ENCODE data around the gene POLR3GL. TPM values are rescaled to one million over a fixed set of nuclear protein-coding genes. Genes with fewer than 3 reads are reported as not detected.
A peak's percentile ranks its signal among the peaks of the same experiment; 100 is the strongest.

Gene POLR3GL
- total and polyA plus RNA-seq, 12 donors = 30.9 to 64.5 (median 39.5) TPM

DNA sequence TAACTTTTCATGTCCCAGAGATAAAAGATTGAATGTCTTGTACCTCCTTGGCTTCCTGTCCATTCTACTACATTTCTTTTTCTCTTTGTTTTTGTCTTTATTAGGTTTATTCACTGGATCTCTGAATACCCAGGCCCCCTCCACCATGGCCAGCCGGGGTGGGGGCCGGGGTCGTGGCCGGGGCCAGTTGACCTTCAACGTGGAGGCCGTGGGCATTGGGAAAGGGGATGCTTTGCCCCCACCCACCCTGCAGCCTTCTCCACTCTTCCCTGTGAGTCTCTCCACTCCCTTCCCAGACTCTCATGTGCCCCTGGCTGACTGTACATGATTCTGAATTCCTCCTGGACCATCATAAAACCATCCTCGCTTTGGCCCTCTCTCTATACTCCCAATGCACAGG is 10.2 kb downstream of the POLR3GL start:
- H3K27me3 ChIP-seq = no peaks in the 10 kb centered on the region
- intact Hi-C loops (cut with DNase I) = loop anchor here in 2 of 10 donors (5.0 kb wide), 3 partner anchors 38 to 127 kb away; partner anchors contain the start of genes NUDT17 (in 1 of the 2) and PIAS3 (in 1 of the 2)
- H3K4me3 ChIP-seq = no peak overlapping the region
- peaks cover 13 to 26% (median 25%) of the 10 kb centered on the region in 9 donors for H3K4me1 ChIP-seq
- no peak overlapping the region for H3K27ac ChIP-seq
- TF ChIP-seq, protein P1, sequence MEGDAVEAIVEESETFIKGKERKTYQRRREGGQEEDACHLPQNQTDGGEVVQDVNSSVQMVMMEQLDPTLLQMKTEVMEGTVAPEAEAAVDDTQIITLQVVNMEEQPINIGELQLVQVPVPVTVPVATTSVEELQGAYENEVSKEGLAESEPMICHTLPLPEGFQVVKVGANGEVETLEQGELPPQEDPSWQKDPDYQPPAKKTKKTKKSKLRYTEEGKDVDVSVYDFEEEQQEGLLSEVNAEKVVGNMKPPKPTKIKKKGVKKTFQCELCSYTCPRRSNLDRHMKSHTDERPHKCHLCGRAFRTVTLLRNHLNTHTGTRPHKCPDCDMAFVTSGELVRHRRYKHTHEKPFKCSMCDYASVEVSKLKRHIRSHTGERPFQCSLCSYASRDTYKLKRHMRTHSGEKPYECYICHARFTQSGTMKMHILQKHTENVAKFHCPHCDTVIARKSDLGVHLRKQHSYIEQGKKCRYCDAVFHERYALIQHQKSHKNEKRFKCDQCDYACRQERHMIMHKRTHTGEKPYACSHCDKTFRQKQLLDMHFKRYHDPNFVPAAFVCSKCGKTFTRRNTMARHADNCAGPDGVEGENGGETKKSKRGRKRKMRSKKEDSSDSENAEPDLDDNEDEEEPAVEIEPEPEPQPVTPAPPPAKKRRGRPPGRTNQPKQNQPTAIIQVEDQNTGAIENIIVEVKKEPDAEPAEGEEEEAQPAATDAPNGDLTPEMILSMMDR (IDR thresholded peaks at IDR 0.05) = no peak
- DNase-seq (no peak), ATAC-seq (no peak)
- H3K36me3 ChIP-seq = peaks cover 0 to 14% (median 0%) of the 10 kb centered on the region in 9 donors
- no peaks in the 10 kb centered on the region for H3K9me3 ChIP-seq
- 78 to 83% methylated on average over 7 of the region's 7 CpGs for WGBS, 2 donors

DNA sequence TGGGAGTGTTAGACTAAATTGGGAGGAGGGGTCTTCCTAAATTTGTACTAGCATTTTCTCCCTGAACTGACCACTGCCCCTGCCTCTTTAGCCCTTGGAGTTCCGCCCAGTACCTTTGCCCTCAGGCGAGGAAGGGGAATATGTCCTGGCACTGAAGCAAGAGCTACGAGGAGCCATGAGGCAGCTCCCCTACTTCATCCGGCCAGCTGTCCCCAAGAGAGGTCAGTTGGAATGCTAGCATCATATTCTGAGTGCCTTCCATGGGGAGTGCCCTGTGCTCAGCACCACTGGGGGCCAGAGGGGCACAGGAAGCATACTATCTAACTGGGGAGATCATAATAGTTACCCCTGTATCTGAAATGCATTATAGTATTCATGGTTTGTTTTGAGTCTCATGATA is 10.7 kb downstream of the POLR3GL start:
- Histone ChIP-seq H3K9me3 (no peaks in the 10 kb centered on the region), H3K4me1 (peaks cover 16 to 31% (median 30%) of the 10 kb centered on the region in 9 donors), H3K27me3 (no peaks in the 10 kb centered on the region), H3K27ac (no peak overlapping the region), H3K4me3 (no peak overlapping the region), H3K36me3 (peaks cover 0 to 14% (median 0%) of the 10 kb centered on the region in 9 donors)
- TF ChIP-seq, protein P1 (IDR thresholded peaks at IDR 0.05) = no peak
- ATAC-seq (no peak), DNase-seq (no peak)
- 66 to 75% methylated on average over 4 of the region's 4 CpGs for WGBS, 2 donors
- intact Hi-C loops (cut with DNase I) = loop anchor here in 1 of 10 donors (5.0 kb wide), 1 partner anchor 37 kb away; no protein-coding TSS in a partner anchor

DNA sequence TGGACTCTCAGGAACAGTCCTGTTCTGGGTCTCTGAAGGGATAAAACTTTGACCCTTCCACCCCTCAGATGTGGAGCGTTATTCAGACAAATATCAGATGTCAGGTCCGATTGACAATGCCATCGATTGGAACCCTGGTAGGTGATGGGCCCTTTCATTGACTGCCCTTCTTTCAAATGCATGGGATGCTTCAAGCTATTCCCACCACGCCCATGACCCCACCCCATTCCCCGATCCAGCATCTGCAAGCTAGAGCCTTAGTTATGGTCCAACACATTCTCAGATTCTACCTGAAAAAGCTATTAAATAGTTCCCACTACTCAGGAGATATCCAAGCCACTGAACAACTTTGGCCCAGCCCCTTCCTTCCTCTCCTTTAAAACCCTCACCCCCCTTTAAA is 12.5 kb downstream of the POLR3GL start:
- peaks cover 30 to 49% (median 48%) of the 10 kb centered on the region in 9 donors for H3K4me1 ChIP-seq
- TF ChIP-seq, protein P1 (IDR thresholded peaks at IDR 0.05) = no peak
- ATAC-seq (no peak), DNase-seq (no peak)
- peaks cover 0 to 14% (median 0%) of the 10 kb centered on the region in 9 donors for H3K36me3 ChIP-seq
- peak overlapping the region in 9 of 10 donors; percentile 89 to 97 (median 95) for H3K27ac ChIP-seq
- H3K9me3 ChIP-seq = no peaks in the 10 kb centered on the region
- no peak overlapping the region for H3K4me3 ChIP-seq
- 83% methylated on average over 5 of the region's 5 CpGs for WGBS, 2 donors
- H3K27me3 ChIP-seq = no peaks in the 10 kb centered on the region
- intact Hi-C loops (cut with DNase I) = loop anchor here in 5 of 10 donors (1.0 to 5.0 kb wide), 5 partner anchors 30 to 35 kb away; no protein-coding TSS in a partner anchor

DNA sequence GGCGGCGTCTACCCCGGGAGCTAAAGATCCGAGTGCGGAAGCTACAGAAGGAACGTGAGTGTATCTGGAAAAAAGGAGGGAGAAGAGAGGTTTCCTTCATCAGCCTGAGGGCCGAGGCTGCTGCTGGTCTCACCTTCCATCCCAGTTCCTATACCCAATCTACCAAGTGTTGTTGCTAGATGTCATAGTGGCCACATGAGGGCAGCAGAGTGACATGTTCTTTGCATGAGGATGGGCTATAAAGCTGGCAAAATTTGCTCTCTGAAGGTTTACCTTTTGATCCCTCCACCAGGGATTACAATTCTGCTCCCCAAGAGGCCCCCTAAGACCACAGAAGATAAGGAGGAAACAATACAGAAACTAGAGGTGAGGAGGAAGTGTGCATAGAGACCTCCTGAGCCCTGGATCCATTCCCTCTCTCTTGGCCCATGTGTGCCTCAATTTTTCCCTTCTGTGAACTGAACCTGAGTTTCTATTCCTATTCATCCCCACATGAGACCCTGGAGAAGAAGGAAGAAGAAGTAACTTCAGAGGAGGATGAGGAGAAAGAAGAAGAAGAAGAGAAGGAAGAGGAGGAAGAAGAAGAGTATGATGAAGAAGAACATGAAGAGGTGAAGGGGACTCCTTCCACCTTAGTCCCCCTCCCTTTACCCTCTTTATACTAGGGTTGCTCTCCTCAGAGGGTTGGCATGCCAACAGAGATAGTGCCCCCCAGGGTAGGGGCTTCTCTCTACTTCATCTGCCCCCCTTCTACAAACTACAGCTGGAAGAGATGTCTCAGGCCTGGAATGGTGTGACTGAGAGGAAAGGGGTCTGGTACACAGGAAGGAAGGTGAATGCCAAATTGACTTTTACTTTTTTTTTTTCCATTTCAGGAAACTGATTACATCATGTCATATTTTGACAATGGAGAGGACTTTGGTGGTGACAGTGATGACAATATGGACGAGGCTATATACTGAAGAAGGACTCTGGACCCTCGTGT is 13.3 kb downstream of the POLR3GL start:
- TF ChIP-seq, protein P1 (IDR thresholded peaks at IDR 0.05) = peak; percentile 76 to 93 (median 85)
- peaks cover 38 to 57% (median 55%) of the 10 kb centered on the region in 9 donors for H3K4me1 ChIP-seq
- H3K9me3 ChIP-seq = no peaks in the 10 kb centered on the region
- ATAC-seq = peak; percentile 5 to 46 (median 35)
- peak overlapping the region; percentile 89 to 97 (median 94) for H3K27ac ChIP-seq
- WGBS, 2 donors = 11 to 12% methylated on average over 9 of the region's 9 CpGs
- H3K36me3 ChIP-seq = peaks cover 0 to 14% (median 0%) of the 10 kb centered on the region in 9 donors
- DNase-seq = peak in 1 of 2 donors; percentile 82
- intact Hi-C loops (cut with DNase I) = loop anchor here in 8 of 10 donors (1.0 to 5.0 kb wide), 7 partner anchors 19 to 35 kb away; partner anchors contain the start of gene TXNIP (in 1 of the 8)
- H3K27me3 ChIP-seq = no peaks in the 10 kb centered on the region
- H3K4me3 ChIP-seq = peak overlapping the region in 5 of 10 donors; percentile 4 to 44 (median 40)

All from heart right ventricle (tissue), 16 donors.